Activated CD8-positive, alpha-beta memory T cell treated with anti-CD3 and anti-CD28 coated beads for 36 hours (primary cell): ENCODE measurements around the gene TRRAP. TPM values are rescaled to one million over a fixed set of nuclear protein-coding genes. Genes with fewer than 3 reads are reported as not detected.

ENCODE experiments used
- CTCF ChIA-PET: fragments of 350-600 bp; sonication (Branson Sonifier 250); formaldehyde crosslinking; loops from one replicate; lab custom pipeline; 2021; ENCODE audit warnings: antibody characterized with exemption; lab: Charles Lee
- POLR2A ChIA-PET: fragments of 350-600 bp; sonication (Branson Sonifier 250); formaldehyde crosslinking; loops from one replicate; lab custom pipeline; 2021; ENCODE audit warnings: antibody characterized with exemption; lab: Charles Lee
- total RNA-seq, 2 experiments: library from RNA; stranded (reverse); gene quantifications; one replicate each; pipeline ENCODE4 v1.2.3, GENCODE V29; 2021

TRRAP gene
- total RNA-seq, 2 experiments from 2014 or later: 47.8 to 49.0 TPM

DNA sequence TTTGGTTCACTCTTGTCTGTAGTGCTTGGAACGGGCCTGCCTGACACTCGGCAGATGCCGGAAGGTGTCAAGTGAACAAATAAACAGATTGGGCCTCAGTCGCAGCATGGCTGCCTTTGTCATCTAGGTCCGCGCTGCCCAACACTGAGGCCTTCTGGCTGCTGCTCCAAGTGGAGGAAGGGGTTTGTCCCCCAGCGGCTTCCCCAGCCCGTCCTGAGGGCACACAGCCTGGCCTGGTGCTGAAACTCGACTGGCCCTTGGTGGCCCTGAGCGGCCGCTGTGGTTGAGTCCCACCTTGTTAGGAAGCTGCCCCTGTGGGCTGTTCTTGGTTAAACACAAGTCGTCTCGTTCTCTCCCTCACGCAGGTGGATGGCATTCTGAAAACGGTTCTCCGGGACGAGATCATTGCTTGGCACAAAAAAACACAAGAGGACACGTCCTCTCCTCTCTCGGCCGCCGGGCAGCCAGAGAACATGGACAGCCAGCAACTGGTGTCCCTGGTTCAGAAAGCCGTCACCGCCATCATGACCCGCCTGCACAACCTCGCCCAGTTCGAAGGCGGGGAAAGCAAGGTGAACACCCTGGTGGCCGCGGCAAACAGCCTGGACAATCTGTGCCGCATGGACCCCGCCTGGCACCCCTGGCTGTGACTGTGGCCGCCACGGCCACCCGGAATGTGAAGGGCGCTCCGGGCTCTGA, 133.5 kb downstream of the TRRAP start:
- POLR2A ChIA-PET: no interaction called here
- CTCF ChIA-PET: no interaction called here

DNA sequence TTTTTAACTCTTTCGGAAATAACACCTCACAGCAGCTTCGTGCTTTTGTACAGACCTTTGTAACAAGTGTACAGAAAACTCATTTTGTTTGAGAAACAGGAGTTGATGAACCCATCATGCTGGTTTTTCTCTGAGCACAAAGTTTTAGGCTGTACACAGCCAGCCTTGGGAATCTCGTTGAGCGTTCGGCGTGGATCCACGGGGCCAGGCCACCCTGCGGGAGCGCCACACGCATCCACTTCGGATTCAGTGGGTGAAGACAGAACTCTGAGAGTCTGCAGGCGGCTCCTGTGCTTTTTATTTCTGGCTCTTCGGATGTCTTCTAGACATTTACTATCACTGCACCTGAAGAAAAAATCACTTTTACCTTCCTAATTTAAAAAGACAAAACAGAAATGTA, 134.4 kb downstream of the TRRAP start:
- POLR2A ChIA-PET: no interaction called here
- CTCF ChIA-PET: no interaction called here

DNA sequence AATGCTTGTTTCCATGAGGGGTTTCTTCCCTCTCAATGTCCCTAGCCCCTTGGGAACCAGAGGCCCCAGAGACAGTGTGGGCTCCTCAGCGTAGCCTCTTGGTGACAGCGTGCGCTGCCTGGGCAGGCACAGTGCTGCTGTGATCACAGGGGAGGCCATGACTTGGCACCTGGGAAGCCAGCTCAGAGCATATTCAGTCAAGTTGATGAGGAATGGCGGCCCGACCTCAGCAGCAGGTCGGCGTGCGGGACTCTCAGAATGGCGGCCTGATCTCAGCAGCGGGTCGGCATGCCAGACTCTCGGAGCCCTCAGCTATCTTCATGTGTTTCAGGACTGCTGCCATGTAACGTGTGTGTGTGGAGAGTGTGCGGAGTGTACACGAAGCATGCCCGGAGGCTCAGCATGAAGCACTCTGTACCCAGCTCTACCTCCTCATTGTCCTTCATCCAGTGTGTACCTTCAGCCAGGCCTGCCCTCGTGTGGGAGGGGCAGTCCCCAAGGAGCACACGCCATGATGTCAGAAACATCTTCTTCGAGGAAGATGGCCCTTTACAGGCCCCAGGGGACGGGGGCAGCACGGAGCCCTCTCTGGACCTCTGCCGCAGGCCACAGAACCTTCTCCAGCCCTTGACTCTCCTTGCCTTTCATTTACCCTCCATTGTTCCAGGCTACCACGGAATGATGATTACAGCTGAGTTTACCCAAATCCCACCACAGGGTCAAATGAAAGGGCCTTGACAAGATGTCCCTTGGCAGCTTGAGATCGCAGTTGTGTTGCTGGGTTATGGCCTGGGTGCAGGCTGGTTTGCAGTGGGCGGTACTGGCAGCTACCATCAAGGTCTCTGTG, 135.2 kb downstream of the TRRAP start:
- POLR2A ChIA-PET: no interaction called here
- CTCF ChIA-PET: no interaction called here

- ChIA-PET POLR2A (no interaction called here), CTCF (no interaction called here)
Observed at GRCh38 chr7:99014113-99014985, 136.0 kb downstream of the TRRAP start.

DNA sequence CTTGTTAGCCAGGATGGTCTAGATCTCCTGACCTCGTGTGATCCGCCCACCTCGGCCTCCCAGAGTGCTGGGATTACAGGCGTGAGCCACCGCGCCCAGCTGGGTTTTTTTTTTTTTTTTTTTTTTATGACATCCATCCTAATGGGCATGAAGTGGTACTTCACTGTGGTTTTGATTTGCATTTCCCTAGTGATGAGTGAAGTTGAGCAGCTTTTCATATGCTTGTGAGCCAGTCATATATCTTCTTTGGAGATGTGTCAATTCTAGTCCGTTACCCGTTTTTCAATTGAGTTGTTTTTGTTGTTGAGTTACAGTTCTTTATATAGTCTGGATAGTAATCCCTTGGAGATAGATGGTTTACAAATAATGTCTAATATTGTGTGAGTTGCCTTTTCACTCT, 137.9 kb downstream of the TRRAP start:
- POLR2A ChIA-PET: interaction anchor here (0.6 kb wide), 2 partner anchors 19 to 313 kb away, joined by 3 to 7 read pairs; no protein-coding TSS in a partner anchor
- CTCF ChIA-PET: no interaction called here

DNA sequence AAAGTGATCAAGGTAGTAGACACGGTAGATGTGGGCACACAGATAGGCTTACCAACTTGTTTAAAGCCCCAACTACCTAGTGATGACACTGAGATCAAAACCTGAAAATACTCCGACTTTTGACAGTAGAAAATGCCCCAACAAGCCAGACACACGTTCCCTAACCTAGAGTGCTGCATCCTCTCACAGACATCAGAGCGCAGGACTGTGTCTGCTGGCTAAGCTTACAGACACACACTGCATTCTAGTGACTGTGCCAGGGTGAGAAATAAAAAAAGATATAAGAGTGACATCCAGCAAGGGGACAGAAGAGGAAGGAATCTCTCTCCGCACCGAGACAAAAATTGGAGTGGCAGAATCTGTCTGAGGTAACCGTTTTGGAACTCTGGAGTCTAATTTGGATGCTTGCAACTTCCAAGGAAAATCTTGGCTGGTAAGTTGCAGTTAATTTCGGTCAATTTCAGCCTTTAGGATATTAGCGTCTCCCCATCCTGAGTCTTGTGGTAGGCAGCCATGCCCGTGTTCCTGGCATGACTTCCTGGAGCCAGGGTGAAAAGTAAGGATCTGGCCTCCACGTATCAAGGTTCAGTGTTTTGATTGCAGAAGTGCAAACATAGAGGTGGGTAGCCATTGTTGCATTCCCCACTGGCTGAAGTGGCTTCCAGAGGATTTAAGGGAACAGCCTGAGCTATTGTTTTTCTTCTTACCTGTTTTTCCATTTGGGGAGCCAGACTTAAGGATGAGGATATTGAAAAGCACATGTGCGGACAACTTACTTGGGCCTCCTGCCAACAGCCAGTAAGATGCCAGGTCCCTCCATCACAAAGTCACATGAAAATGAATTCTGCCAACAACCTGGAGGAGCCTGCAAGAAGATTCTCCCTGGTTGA, 141.4 kb downstream of the TRRAP start:
- POLR2A ChIA-PET: no interaction called here
- CTCF ChIA-PET: no interaction called here

DNA sequence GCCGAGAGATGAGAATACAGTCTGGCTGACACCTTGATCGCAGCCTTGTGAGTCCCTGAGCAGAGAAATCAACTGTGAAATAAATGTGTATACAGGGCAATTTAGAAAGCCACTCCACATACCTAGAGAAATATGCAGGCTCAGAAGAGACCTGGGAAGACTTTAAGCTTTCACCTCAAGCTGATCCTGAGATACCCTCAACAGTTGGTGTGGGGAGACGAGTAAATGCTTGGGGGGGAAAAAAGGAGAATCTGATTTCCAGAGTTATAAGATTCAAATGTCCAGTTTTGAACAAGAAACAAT, 142.0 kb downstream of the TRRAP start:
- ChIA-PET CTCF (no interaction called here), POLR2A (no interaction called here)

DNA sequence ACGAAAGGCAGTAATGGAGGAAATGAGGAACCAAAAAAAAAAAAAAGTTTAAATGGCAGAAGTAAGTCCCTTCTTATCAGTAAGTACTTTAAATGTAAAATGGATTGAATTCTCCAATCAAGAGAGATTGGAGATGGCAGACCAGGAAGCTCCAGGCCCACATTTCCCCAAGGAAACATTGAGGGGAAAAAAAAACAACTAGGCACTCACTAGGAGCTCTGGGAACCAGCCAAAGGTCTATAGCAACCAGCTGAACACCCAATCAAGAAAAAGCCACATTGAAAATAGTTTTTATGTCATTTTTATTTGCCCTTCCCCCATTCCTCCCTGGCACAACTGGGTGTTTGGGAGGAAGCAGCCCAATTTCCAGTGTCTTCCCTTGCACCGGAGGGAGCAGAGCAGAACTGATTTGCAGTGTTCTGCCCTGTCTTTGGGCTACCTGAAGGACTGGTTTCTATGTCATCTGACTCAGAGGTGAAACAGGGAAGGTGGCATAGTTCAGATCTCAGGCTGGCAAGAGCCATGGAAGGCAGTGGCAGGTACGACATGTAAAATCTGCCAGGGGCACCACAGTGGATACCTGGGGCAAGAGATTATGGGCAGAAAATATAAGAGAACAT, 143.7 kb downstream of the TRRAP start:
- ChIA-PET POLR2A (interaction anchor here (0.6 kb wide), 1 partner anchor 120 kb away, joined by 3 read pairs; no protein-coding TSS in a partner anchor), CTCF (interaction anchor here (0.9 kb wide), 1 partner anchor 17 kb away, joined by 3 read pairs; no protein-coding TSS in a partner anchor)

GRCh38 chr7:99024066-99024465, 145.7 kb downstream of the TRRAP start:
- CTCF ChIA-PET: no interaction called here
- POLR2A ChIA-PET: interaction anchor here (0.7 kb wide), 1 partner anchor 375 kb away, joined by 8 read pairs; no protein-coding TSS in a partner anchor

DNA sequence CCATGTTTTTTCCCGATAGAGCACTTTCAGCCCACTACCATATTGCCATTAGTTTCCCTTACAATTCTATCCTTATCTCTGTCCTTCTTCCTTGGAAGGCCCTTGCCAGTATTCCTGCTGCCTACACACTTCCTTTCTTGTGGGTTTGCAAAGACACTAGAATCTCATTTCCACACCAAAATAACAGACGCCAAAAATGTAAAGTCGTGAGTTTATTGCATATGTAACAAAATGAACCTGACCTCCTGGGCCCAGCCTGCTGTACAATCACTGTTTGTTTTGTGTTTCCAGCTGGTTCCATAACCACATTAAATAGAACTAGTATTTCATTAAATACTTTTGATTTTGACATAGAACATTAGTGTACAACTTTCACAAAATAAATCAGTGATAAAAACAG, 148.9 kb downstream of the TRRAP start:
- POLR2A ChIA-PET: no interaction called here
- CTCF ChIA-PET: no interaction called here

DNA sequence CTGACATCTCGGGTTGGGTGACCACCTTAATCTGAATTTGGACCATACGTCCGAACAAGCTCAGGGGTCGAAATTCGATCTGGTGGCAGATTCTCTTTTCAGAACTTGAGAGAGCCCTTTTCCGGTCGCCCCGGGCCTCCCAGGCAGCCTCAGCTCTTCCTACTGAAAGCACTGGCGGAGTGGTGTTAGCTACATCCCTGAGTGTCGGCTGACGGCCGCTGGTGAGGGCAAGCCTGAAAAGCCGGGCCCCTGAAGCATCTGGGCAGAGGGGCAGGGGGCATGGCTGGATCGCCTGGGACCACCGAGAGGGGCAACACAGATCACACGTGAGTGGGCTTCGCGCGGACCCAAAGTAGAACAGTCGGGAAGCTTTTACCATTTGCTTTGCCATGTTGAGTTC, 149.5 kb downstream of the TRRAP start:
- CTCF ChIA-PET: no interaction called here
- POLR2A ChIA-PET: no interaction called here

- CTCF ChIA-PET: no interaction called here
- POLR2A ChIA-PET: no interaction called here
Observed at GRCh38 chr7:99028261-99028973, 150.1 kb downstream of the TRRAP start.

GRCh38 chr7:99029466-99030435, 151.4 kb downstream of the TRRAP start:
- POLR2A ChIA-PET: no interaction called here

DNA sequence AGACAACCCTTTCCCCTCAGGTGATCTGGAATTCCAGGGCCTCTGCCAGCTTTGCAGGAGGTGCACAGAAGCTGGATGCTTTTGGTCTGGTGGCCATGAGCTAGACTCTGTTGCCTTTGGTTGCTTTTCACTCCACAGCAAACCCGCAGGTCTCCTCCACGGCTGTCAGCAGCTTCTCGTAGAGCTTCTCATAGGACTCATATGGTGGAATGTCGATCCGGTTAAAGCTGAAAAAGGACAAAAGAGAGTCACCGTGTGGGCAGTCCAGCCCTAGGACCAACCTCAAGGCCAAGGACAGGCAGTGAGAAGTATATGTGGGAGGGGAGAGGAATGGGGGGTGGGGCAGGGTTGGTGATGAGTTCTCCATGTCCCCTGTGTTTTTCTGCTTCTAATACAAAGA, 152.1 kb downstream of the TRRAP start:
- POLR2A ChIA-PET: no interaction called here
- CTCF ChIA-PET: interaction anchor here (1.1 kb wide), 1 partner anchor 63 kb away, joined by 3 read pairs; no protein-coding TSS in a partner anchor

More at GRCh38 chr7:99029466-99030435, 151.4 kb downstream of the TRRAP start:
- CTCF ChIA-PET: interaction anchor here (1.1 kb wide), 1 partner anchor 64 kb away, joined by 3 read pairs; no protein-coding TSS in a partner anchor

GRCh38 chr7:99030951-99031350, 152.6 kb downstream of the TRRAP start:
- ChIA-PET CTCF (no interaction called here), POLR2A (no interaction called here)

- ChIA-PET CTCF (no interaction called here), POLR2A (no interaction called here)
Observed at GRCh38 chr7:99031496-99031895, 153.2 kb downstream of the TRRAP start.

DNA sequence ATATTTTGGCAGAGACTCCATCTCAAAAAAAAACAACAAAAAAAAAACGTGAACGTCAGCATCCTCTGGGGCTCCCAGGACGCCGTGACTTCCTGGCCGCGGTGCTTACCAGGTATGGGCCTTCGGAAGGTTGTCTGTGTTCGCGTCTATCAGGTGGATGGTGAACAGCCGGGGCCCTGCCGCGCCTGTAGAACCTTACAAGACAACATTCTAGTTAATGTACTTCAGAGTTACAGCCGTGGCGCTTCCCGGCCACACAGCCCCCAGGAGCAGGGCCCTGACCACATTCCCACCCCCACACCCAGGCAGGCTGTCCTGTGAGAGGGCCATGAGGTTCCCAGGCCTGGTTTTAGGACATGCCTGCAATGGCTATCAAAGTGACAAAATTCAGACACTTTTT, 154.6 kb downstream of the TRRAP start:
- ChIA-PET POLR2A (no interaction called here), CTCF (no interaction called here)
